HG03565 (cell line): Measurements from ENCODE around the gene EARS2.

Source experiments
- ATAC-seq: cut with Tn5 transposase; IDR thresholded peaks from one replicate; pipeline ENCODE4 v1.9.1; 2021; ENCODE audit warnings: mild to moderate bottlenecking, moderate library complexity; ENCODE audit not compliant: unreplicated experiment

EARS2 gene

GRCh38 chr16:23508589-23509440 lies 48.3 kb downstream of the EARS2 start:
- no peak for ATAC-seq

GRCh38 chr16:23506606-23506994 lies 50.5 kb downstream of the EARS2 start:
- ATAC-seq: no peak

DNA sequence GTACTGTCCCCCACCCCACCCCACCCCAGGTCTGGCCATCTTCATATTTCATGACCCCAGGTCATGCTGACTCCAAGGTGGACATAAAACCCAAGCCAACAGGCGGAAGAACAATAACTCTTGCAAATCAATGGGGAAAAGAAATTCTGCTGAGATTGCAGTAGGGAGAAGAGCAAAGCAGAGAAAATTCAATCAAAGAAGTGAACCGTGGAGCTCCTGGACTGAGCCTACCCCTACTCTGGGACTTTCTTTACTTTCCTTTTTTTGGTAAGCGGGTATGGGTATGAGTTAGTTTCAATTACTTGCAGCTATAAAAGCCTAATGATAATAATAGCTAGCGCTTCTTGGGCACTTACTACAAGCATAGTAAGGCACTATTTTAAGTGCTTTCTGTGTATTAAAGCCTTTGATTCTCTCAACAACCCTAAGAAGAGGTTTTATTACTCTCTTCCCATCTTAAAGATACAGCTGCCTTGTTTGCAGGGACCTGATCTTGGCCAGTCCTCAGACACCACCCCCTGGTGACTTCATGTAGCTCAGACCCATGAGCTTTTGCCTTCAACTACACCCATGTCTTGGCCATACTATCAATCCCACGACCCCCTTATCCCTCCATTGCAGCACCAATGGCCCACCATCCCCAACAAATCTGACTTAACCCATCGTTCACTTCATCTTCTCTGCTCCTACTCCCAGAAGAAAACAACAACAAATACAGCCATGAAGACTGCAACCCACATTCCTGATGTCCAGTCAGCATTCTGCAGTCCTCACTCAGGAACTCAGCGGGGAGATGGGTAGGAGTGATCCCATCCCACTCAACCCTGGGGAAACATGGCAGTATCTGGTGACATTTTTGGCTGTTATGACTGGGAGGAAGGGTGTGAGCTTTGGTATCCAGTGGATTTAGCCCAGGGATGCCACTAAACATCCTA lies 51.2 kb downstream of the EARS2 start:
- ATAC-seq: no peak

GRCh38 chr16:23505180-23505665 lies 51.9 kb downstream of the EARS2 start:
- ATAC-seq: no peak

- peak; percentile 52 for ATAC-seq
Measured at GRCh38 chr16:23504453-23505179, 52.5 kb downstream of the EARS2 start.

DNA sequence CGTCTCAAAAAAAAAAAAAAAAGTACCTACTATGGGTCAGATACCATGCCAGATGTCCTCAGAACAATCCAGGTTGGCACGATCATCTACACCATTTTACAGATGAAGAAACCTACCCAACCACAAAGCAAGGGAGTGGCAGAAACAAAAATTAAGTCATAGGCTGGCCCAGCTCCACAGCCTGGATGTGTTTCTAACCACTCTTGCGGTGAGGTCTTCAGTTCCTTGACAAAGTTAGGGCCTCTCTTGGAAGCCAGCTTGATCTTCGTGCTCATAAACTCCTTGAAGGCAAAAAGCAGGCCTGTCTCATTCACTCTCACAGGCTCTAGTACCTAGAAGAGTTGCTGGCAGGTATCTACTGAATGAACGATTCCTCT lies 53.1 kb downstream of the EARS2 start:
- ATAC-seq: peak; percentile 7

DNA sequence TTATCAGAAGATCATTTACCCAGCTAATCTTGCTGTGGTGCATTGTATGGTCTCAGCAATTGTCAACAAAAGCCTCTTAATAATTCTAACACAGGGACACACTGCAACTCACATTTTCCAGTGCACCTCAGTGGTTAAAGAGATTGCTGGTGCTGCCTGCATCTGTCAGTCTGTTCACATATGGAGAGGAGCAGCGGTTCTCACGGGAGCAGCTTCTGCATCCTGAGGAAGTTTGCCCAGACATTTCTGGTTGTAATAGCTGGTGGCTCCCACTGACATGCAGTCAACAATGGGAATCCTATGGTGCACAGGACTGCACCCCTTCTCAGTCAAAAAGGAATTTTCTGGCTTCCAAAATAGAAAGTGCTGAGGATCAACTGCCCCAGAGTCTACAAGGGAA lies 54.7 kb downstream of the EARS2 start:
- ATAC-seq: no peak

DNA sequence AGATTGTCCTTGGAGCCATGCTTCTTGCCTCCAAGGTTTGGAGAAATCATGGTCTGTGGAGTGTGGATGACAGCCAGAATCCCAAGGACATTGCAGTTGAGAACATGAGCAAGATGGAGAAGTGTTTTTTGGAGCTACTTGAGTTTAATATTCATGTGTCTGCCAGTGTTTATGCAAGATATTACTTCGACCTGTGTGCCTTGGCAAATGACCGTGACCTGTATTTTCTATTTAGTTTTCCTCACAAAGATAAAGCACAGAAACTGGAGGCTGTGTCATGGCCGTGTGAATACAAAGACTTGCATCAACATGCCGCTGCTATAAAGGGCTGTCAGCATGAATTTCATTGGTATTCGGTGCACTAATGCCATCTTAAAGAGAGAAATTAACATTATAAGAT lies 55.9 kb downstream of the EARS2 start:
- no peak for ATAC-seq

GRCh38 chr16:23500862-23501225 lies 56.3 kb downstream of the EARS2 start:
- no peak for ATAC-seq

DNA sequence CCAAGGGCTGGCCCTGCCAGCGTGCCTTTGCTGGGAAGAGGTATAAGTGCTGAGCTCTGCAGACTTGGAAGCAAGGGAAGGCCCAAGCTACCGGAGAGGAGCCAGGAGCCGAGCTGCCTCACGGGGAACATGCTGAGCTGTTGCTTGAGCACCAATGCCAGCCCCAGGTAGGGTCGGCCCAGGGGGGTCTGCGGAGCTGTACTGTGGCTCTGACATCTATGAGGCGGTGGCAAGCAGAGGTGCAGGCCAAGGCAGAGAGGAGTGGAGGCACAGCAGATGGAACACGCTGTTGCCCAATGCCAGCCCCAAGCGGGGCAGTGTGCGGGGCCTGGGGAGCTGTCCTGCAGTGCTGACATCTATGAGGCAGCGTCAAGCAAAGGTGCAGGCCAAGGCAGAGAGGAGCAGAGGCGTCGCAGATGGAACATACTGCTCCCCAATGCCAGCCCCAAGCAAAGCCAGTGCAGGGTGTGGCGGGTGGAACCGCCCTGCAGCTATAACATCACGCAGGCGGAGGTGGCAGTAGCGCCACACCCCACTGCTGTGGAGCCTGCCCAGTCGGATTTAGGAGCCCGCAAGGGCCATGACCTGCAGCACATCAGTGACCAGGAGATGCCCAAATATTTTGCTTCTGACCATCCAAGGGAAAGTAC lies 56.8 kb downstream of the EARS2 start:
- ATAC-seq: no peak

DNA sequence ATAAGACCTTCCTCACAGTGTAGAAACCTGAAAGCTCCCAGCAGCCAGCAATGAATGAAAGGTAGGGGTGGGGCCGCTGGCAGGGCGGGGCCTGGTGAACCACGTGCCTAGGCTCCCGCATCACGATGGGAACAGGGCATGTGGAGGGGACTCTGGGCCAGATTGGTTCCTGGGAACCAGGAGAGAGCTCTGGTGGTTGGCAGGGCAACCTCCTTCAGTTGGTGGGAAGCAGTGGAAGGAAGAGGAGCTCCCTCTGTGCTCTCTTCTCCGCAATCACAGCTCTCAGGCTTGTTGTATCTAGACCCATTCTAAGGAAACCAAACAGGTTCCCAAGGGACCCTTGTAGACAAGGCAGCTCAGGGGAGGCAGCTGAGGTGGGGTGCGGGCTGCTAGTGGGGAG lies 57.3 kb downstream of the EARS2 start:
- no peak for ATAC-seq

DNA sequence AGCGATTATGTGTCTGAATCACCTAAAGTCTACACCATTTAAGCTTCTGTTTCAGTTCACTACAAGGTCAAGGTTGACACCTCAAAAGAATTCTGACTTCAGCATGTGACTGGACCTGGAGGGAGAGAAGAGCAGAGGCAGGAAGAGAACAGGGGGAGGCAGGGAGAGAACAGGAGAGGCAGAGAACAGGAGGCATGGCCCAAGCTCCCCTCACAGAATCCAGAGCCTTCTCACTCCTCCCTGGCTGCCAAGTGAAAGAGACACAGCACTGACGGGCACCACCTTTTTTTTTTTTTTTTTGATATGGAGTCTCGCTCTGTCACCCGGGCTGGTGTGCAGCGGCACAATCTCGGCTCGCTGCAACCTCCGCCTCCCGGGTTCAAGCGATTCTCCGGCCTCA lies 58.3 kb downstream of the EARS2 start:
- no peak for ATAC-seq

- no peak for ATAC-seq
Measured at GRCh38 chr16:23497543-23497868, 59.6 kb downstream of the EARS2 start.

- no peak for ATAC-seq
Measured at GRCh38 chr16:23496821-23497542, 60.2 kb downstream of the EARS2 start.

DNA sequence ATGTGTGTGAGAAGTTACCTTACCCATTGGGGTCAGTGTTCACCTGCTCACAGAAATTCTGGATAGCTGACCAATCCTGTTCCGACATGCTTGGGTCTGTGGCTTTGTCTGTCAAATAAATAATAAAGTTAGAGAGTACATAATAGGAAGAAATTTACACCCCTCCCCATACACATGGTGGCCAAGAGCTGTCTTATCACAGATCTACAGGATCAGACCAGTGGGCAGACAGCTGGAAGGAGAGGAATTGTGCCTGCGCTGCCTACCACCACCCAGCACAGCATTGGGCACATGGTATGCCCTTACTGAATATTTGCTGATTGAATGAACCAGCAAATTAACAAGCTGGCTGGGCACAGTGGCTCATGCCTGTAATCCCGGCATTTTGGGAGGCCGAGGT lies 61.5 kb downstream of the EARS2 start:
- no peak for ATAC-seq

- no peak for ATAC-seq
Measured at GRCh38 chr16:23494188-23494587, 63.0 kb downstream of the EARS2 start.

- no peak for ATAC-seq
Measured at GRCh38 chr16:23491490-23492391, 65.4 kb downstream of the EARS2 start.

GRCh38 chr16:23486480-23486879 lies 70.7 kb downstream of the EARS2 start:
- no peak for ATAC-seq

- no peak for ATAC-seq
Measured at GRCh38 chr16:23485841-23486240, 71.3 kb downstream of the EARS2 start.
